GM19025 (cell line): ENCODE measurements around the gene SLC38A10.
"Not testable (repeated sequence)": the region's sequence is repeated elsewhere in the genome, so short reads cannot be mapped to it uniquely, and the experiment has no call there.

Experiments used
- ATAC-seq: cut with Tn5 transposase; IDR thresholded peaks from one replicate; pipeline ENCODE4 v1.9.1; 2021; ENCODE audit warnings: mild to moderate bottlenecking, low read depth, moderate library complexity; ENCODE audit not compliant: unreplicated experiment

The SLC38A10 gene

GRCh38 chr17:81234506-81234855 lies 60.6 kb downstream of the SLC38A10 start:
- ATAC-seq = no peak

- ATAC-seq = no peak
Observed at GRCh38 chr17:81233811-81234505, 61.1 kb downstream of the SLC38A10 start.

- ATAC-seq = no peak
Observed at GRCh38 chr17:81233316-81233715, 61.8 kb downstream of the SLC38A10 start.

- ATAC-seq = no peak
Observed at GRCh38 chr17:81232616-81233241, 62.4 kb downstream of the SLC38A10 start.

- ATAC-seq = no peak
Observed at GRCh38 chr17:81231766-81232581, 63.1 kb downstream of the SLC38A10 start.

GRCh38 chr17:81231121-81231645 lies 63.9 kb downstream of the SLC38A10 start:
- ATAC-seq = no peak

- no peak for ATAC-seq
Observed at GRCh38 chr17:81230043-81230820, 64.9 kb downstream of the SLC38A10 start.

GRCh38 chr17:81229666-81229920 lies 65.5 kb downstream of the SLC38A10 start:
- no peak for ATAC-seq

GRCh38 chr17:81228834-81229665 lies 66.1 kb downstream of the SLC38A10 start:
- ATAC-seq = no peak

- ATAC-seq = no peak
Observed at GRCh38 chr17:81228420-81228819, 66.7 kb downstream of the SLC38A10 start.

- ATAC-seq = not testable (repeated sequence)
Observed at GRCh38 chr17:81227630-81228029, 67.5 kb downstream of the SLC38A10 start.

GRCh38 chr17:81223762-81224130 lies 71.4 kb downstream of the SLC38A10 start:
- ATAC-seq = no peak

GRCh38 chr17:81222906-81223761 lies 72.0 kb downstream of the SLC38A10 start, which contains the start of gene CEP131:
CEP131 (minus strand) TSS chr17:81222965; CDS start chr17:81220056, 2,909 bp downstream.
- peak; percentile 97 for ATAC-seq

GRCh38 chr17:81222620-81222905 lies 72.5 kb downstream of the SLC38A10 start:
- peak; percentile 2 for ATAC-seq

- no peak for ATAC-seq
Observed at GRCh38 chr17:81221842-81222619, 73.1 kb downstream of the SLC38A10 start.

- ATAC-seq = no peak
Observed at GRCh38 chr17:81221371-81221841, 73.7 kb downstream of the SLC38A10 start.

- no peak for ATAC-seq
Observed at GRCh38 chr17:81219476-81220180, 75.5 kb downstream of the SLC38A10 start.

GRCh38 chr17:81218991-81219390 lies 76.1 kb downstream of the SLC38A10 start:
- ATAC-seq = no peak
